ENCODE measurements around the gene PKLR. TPM values are rescaled to one million over a fixed set of nuclear protein-coding genes. Genes with fewer than 3 reads are reported as not detected.

Gene PKLR
- total and polyA plus RNA-seq, 2 of the 4 experiments (the other 2 are of a cell fraction), result 0.03 TPM; not detected in 1

GRCh38 chr1:155244368-155245162, 56.7 kb downstream of the PKLR start:
- Histone ChIP-seq H3K14ac (replicated peaks; ENCODE audit: low read depth, low read length) (peak overlapping the region; percentile 92), H2AK5ac (ENCODE audit: low read depth, low read length) (peak overlapping the region; percentile 87), H3K9ac (ENCODE audit: low read depth, low read length) (peak overlapping the region; percentile 68), H2BK20ac (ENCODE audit: low read depth, low read length) (peak overlapping the region; percentile 70), H2BK5ac (ENCODE audit: low read depth, low read length, poor library complexity, severe bottlenecking) (peak overlapping the region; percentile 77), H3K4me3 (ENCODE audit: insufficient read depth, low read depth, low read length) (peak overlapping the region; percentile 53), H3K4me1 (ENCODE audit: control insufficient read depth, insufficient read depth, low read length) (peaks cover 6% of the 10 kb centered on the region; the same call in 1 of the 2 replicates), H4K5ac (ENCODE audit: low read depth, low read length) (peak overlapping the region; percentile 41), H2BK15ac (ENCODE audit: low read depth, low read length) (peak overlapping the region; percentile 95; the same call in 2 of the 3 replicates), H4K8ac (ENCODE audit: low read depth in 2 of 2, low read length in 2 of 2) (peak overlapping the region; percentile 93 to 98), H3K9me1 (ENCODE audit: insufficient read depth, low read length) (peaks cover 6% of the 10 kb centered on the region), H3K4ac (ENCODE audit: low read depth, low read length) (peak overlapping the region; percentile 96), H2AK9ac (replicated peaks; ENCODE audit: low read depth, low read length, poor library complexity) (peak overlapping the region; percentile 96), H3K36me3 (ENCODE audit: control insufficient read depth, insufficient read depth, low read length) (peaks cover 13% of the 10 kb centered on the region), H2BK120ac (ENCODE audit: low read depth, low read length) (peak overlapping the region; percentile 80), H3K9me3 (ENCODE audit: control insufficient read depth, insufficient read depth, low read length) (no peaks in the 10 kb centered on the region), H3K18ac (ENCODE audit: low read depth, low read length) (peak overlapping the region; percentile 30), H3K27ac (ENCODE audit: insufficient read depth, low read length) (peak overlapping the region; percentile 80), H3K56ac (ENCODE audit: extremely low read depth, insufficient read depth, low read length) (peak overlapping the region; percentile 87), H3K23ac (ENCODE audit: low read depth, low read length) (peak overlapping the region; percentile 90), H3K79me1 (ENCODE audit: low read depth in 1 of 2, low read length in 2 of 2) (peaks cover 4 to 37% of the 10 kb centered on the region in 2 experiments; a peak in 3 of 4 replicates), H4K91ac (ENCODE audit: insufficient read depth, low read depth, low read length) (peak overlapping the region; percentile 92), H3K27me3 (ENCODE audit: control insufficient read depth, insufficient read depth, low read length) (no peaks in the 10 kb centered on the region), H2AFZ (replicated peaks; ENCODE audit: low read length, poor library complexity) (peak overlapping the region; percentile 96), H4K20me1 (ENCODE audit: insufficient read depth, low read length) (no peaks in the 10 kb centered on the region), H3K4me2 (ENCODE audit: low read depth, low read length) (peak overlapping the region; percentile 91)
- CTCF ChIA-PET, result interaction anchor here (0.9 kb wide), 1 partner anchor 37 kb away, joined by 3 read pairs; no protein-coding TSS in a partner anchor
- POLR2A ChIA-PET (ENCODE audit: unreplicated experiment), result interaction anchor here (0.5 to 0.6 kb wide), 2 partner anchors 11 to 79 kb away, joined by 5 to 6 read pairs; partner anchors contain the start of gene ENTREP3
- no TSS peak for BruUV-seq (replicated peaks)
- peak; percentile 100 for DNase-seq
- intact Hi-C loops (cut with micrococcal nuclease) (loop anchor here (1.0 kb wide), 1 partner anchor 37 kb away; the partner anchor contains the start of gene THBS3), in situ Hi-C loops (cut with MboI; ENCODE audit: low sequenced_read_pairs) (no loop called here), dilution Hi-C loops (cut with HindIII; ENCODE audit: low sequenced_read_pairs, unreplicated experiment) (no loop called here)
- peak; percentile 95 for ATAC-seq (ENCODE audit: low read depth)
- 0% methylated on average over 24 of the region's 53 CpGs; no CpG with 5 or more reads in 1 of the 2 experiments for WGBS, 2 experiments (ENCODE audit: extremely low coverage in 2 of 2, insufficient read length in 1 of 2)
- TF ChIP-seq FOS (IDR thresholded peaks at IDR 0.05; ENCODE audit: low read depth, low read length), result 0 out of 2 replicates have a peak, but pooled peaks have one; percentile 27
- 0 out of 2 replicates have a peak, but pooled peaks have one; percentile 25 for TF ChIP-seq SMC3 (IDR thresholded peaks at IDR 0.05; ENCODE audit: low read depth, low read length)
- 0 out of 2 replicates have a peak, but pooled peaks have one; percentile 8 for TF ChIP-seq RFX5 (IDR thresholded peaks at IDR 0.05; ENCODE audit: low read depth, low read length)
- TF ChIP-seq RAD21 (IDR thresholded peaks at IDR 0.05; ENCODE audit: low read length), result peak; percentile 32
- TF ChIP-seq POLR2A (IDR thresholded peaks at IDR 0.05; ENCODE audit: low read depth, low read length), result peak; percentile 91
- TF ChIP-seq NFE2L2 (IDR thresholded peaks at IDR 0.05; ENCODE audit: low read depth, low read length), result no peak
- TF ChIP-seq CHD1 (IDR thresholded peaks at IDR 0.05; ENCODE audit: low read depth, low read length), result peak; percentile 80; the same call in 1 of the 2 replicates
- TF ChIP-seq USF2 (IDR thresholded peaks at IDR 0.05; ENCODE audit: low read depth, low read length), result peak; percentile 50
- TF ChIP-seq MAZ (IDR thresholded peaks at IDR 0.05; ENCODE audit: borderline replicate concordance, low read depth, low read length), result peak; percentile 73; the same call in 1 of the 2 replicates
- TF ChIP-seq MXI1 (IDR thresholded peaks at IDR 0.05; ENCODE audit: borderline replicate concordance, low read depth, low read length), result 0 out of 2 replicates have a peak, but pooled peaks have one; percentile 41
- peak; percentile 56 for TF ChIP-seq CTCF (conservative IDR thresholded peaks at IDR 0.05; ENCODE audit: low read depth, low read length)
- TF ChIP-seq MAFK (IDR thresholded peaks at IDR 0.05; ENCODE audit: low read depth, low read length), result no peak
- TF ChIP-seq CEBPB (IDR thresholded peaks at IDR 0.05; ENCODE audit: low read depth, low read length), result no peak
- peak; percentile 75 for TF ChIP-seq BHLHE40 (IDR thresholded peaks at IDR 0.05; ENCODE audit: low read depth, low read length)
